HG03342 (cell line): ENCODE measurements around the gene ZRSR2.
"Not testable (repeated sequence)": the region's sequence is repeated elsewhere in the genome, so short reads cannot be mapped to it uniquely, and the experiment has no call there.

Source experiments
- ATAC-seq: cut with Tn5 transposase; IDR thresholded peaks from one replicate; pipeline ENCODE4 v1.9.1; 2021; ENCODE audit warnings: mild to moderate bottlenecking, moderate library complexity; ENCODE audit not compliant: unreplicated experiment

ZRSR2 gene

GRCh38 chrX:15790769-15791290 lies 546 bp downstream of the ZRSR2 start:
- ATAC-seq: peak; percentile 32

GRCh38 chrX:15797707-15798106 lies 7.4 kb downstream of the ZRSR2 start:
- no peak for ATAC-seq

- no peak for ATAC-seq
Measured at GRCh38 chrX:15804563-15804962, 14.3 kb downstream of the ZRSR2 start.

GRCh38 chrX:15808254-15808653 lies 18.0 kb downstream of the ZRSR2 start:
- ATAC-seq: no peak

- no peak for ATAC-seq
Measured at GRCh38 chrX:15812192-15812938, 22.1 kb downstream of the ZRSR2 start.

- no peak for ATAC-seq
Measured at GRCh38 chrX:15813416-15813815, 23.1 kb downstream of the ZRSR2 start.

GRCh38 chrX:15814771-15815365 lies 24.6 kb downstream of the ZRSR2 start:
- no peak for ATAC-seq

GRCh38 chrX:15815779-15816437 lies 25.6 kb downstream of the ZRSR2 start:
- ATAC-seq: peak; percentile 89

- ATAC-seq: no peak
Measured at GRCh38 chrX:15816438-15816809, 26.1 kb downstream of the ZRSR2 start.

- no peak for ATAC-seq
Measured at GRCh38 chrX:15816886-15817285, 26.6 kb downstream of the ZRSR2 start.

GRCh38 chrX:15820106-15821073 lies 30.1 kb downstream of the ZRSR2 start:
- no peak for ATAC-seq

GRCh38 chrX:15822922-15823321 lies 32.6 kb downstream of the ZRSR2 start:
- no peak for ATAC-seq

GRCh38 chrX:15825936-15826335 lies 35.7 kb downstream of the ZRSR2 start:
- no peak for ATAC-seq

- ATAC-seq: no peak
Measured at GRCh38 chrX:15829217-15829616, 38.9 kb downstream of the ZRSR2 start.

- not testable (repeated sequence) for ATAC-seq
Measured at GRCh38 chrX:15831347-15831746, 41.1 kb downstream of the ZRSR2 start.

GRCh38 chrX:15834053-15834452 lies 43.8 kb downstream of the ZRSR2 start:
- ATAC-seq: no peak

GRCh38 chrX:15834827-15835595 lies 44.7 kb downstream of the ZRSR2 start:
- ATAC-seq: no peak

- ATAC-seq: peak; percentile 87
Measured at GRCh38 chrX:15838017-15838416, 47.7 kb downstream of the ZRSR2 start.

GRCh38 chrX:15841853-15842516 lies 51.7 kb downstream of the ZRSR2 start:
- no peak for ATAC-seq
